GM18502 (cell line): Measurements from ENCODE around the gene IER5L.
A peak's percentile ranks its signal among the peaks of the same experiment; 100 is the strongest.
"Not testable (repeated sequence)": the region's sequence is repeated elsewhere in the genome, so short reads cannot be mapped to it uniquely, and the experiment has no call there.

Experiments
- ATAC-seq: cut with Tn5 transposase; IDR thresholded peaks from one replicate; pipeline ENCODE4 v1.9.1; 2021; ENCODE audit warnings: mild to moderate bottlenecking; ENCODE audit not compliant: unreplicated experiment, poor library complexity

The IER5L gene

DNA sequence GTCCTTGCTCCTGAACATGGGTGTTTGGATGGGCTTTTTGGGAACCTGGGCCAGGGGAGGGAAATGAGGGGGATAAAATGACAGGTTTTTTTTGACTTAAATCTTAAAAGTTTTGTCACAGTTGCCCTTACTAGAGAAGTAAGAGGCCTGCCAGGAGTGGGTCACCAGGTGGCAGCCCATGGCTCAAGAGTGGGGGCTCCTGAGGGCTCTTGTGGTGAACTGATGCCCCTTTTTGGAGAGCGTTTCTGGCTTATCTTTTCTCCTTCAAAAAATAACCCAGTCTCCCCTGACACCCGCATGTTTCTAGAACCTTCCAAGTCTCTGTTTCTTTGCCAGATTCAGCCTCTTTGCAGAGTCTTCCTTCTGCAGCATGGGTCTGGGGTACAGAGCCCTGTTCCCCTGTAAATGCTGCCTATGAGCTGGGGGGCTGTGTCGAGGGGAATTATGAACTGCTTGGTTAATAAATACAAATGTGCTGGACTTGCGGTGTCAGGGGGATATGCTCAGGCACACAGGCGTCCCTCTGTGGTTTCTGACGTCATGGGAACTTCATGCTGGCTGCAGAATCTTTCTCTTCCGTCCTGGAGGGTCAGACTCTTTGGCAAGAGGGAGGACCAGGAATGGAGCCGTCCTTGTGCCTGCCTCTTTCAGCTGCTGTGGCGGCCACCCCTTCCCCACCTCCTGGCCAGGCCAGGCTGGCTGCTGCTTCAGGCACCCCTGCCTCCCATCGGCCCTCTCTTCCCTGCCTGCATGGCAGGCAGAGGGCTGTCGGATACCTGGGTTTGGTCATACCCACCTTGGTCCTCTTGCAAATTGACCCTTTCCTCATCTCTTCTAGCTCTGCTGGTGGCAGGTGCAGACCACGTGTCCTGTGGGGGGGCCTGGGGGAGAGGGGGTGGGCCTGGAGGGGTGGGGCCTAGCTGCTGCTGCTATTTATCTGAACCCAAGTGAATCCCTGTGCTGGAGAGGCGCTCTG lies 36.7 kb downstream of the IER5L start:
- ATAC-seq = no peak

DNA sequence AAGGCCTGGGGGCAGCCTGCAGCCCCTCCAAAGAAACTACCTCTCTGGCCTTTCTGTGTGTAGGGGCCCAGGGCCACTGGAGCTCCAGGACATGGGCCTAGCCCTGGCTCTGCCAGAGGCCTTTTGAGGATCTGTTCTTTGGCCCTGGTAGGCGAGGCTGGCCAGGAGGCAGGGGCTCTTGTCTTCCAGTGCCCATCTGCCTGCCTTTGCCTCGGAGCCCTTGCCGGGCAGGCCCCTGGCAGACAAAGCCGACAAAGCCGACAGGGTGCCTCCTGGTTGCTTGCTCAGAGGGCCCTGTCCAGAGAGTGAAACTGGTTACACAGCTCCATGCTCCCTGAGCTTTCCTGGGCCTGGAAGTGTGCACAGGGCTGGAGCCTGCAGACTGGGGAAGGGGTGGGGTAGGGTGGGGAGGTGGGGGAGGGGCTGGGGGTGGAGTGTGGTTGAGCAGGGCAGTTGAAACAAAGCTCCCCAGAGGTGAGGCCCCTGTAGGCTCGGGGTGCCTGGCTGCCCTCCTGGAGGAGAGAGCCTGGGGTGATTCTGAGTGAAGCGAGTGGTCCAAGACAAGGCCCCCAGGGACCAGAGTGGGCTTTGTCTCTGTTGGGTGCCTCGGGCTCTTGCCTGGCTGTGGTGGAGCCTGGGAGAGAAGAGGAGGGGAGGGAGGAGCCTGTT lies 37.5 kb downstream of the IER5L start:
- ATAC-seq = peak; percentile 20

DNA sequence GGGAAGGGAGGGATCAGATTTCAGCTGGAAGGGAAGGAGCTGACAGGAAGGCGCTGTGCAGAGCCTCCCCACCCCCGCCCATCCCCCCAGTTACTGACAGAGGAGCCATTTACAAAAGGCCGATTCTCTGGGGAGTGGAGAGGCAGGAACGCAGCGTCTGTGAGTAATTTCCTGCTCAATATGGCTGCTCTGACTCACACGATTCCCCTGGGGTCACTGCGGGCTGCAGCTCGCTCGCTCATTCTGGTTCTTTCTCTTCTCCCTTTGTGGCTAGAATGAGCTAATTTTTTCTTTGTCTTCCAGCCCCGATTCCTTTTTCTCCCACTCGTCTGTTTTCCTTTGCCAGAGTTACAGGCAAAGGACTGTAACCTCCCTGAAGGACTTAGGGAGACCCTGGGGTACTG lies 38.1 kb downstream of the IER5L start:
- peak; percentile 70 for ATAC-seq

DNA sequence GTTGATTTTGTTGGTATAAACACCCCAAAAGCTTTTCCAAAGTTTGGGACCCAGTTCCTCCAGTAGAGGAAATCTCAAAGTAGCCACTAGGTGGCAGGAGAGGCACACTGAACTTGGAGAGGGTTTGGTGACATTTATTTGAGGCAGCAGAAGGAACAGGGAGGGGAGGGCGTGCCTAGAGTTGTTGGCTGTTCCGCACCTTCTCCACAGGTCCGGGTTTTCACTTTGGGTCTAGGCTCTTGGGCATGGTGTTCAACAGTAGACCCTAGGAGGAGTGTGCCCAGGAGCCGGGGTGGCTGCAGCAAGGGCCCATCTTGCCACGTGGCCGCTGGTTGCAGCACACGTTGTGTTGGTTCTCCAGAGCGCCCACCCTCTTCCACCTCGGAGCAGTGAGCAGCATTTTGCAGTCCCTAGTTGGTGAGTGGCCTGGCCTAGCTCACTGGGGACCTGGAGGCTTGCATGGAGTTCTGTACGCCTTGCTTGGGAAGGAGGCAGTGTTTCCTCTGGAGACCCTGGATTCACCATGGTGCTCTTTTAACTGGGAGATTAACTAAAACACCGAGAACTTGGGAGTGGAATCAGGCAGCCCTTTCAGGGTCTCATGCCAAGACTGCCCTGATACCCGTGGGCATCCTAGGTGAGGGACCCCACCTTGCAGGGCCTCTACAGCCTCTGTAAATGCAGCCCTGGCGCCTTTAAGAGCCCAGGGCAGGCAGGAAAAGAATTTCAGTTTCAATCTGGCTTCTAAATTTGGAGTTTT lies 38.6 kb downstream of the IER5L start:
- peak; percentile 16 for ATAC-seq

DNA sequence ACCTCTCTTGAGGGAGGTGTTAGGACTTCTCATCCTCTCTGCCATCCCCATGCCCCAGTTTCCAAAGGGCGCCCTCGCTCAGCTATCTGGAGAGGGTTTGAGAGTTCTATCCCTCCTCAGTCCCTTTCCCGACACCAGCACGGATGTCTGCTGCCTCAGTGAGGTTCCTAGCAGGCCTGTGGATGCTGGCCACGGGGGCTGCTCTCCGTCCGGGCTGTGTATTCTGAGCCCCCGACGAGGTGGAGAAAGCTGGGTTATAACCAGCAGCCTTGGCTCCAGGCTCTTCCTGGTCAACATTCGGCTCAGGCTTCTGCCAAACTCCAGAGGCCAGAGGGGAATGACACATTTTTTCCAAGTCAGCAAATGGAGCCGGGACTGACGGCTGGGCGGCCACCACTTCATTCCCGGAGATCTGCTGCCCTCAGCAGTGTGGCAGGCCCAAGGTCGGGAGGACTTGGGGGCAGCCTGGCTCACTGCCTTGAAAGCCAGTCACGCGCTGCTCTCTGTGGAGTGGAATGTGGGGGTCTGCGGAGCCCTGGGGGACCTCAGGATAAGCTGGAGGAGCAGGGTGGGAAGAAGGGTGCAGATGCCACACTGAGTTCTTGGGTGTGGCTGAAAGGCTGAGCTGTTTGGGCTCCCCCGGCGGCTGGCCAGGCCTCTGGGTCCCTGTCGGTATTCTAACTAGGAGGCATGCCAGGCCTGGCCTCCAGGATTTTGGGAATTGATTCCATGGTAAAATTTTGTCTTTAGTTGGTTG lies 39.4 kb downstream of the IER5L start:
- ATAC-seq = no peak

DNA sequence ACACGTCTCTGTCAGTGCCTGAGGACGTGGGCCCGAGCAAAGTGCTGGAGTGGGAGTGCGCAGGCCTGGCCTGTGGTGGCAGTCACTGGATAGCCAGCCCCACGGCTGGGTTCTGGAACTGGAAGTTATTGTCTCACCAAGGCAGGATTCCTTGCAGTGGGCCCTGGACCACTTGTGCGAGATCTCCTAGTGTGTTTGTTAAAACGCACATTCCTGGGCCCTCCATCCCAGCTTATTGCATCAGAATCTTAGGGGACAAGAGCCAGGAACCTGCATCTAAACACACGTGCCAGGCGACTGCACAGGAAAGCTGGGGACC lies 40.0 kb downstream of the IER5L start:
- ATAC-seq = no peak

DNA sequence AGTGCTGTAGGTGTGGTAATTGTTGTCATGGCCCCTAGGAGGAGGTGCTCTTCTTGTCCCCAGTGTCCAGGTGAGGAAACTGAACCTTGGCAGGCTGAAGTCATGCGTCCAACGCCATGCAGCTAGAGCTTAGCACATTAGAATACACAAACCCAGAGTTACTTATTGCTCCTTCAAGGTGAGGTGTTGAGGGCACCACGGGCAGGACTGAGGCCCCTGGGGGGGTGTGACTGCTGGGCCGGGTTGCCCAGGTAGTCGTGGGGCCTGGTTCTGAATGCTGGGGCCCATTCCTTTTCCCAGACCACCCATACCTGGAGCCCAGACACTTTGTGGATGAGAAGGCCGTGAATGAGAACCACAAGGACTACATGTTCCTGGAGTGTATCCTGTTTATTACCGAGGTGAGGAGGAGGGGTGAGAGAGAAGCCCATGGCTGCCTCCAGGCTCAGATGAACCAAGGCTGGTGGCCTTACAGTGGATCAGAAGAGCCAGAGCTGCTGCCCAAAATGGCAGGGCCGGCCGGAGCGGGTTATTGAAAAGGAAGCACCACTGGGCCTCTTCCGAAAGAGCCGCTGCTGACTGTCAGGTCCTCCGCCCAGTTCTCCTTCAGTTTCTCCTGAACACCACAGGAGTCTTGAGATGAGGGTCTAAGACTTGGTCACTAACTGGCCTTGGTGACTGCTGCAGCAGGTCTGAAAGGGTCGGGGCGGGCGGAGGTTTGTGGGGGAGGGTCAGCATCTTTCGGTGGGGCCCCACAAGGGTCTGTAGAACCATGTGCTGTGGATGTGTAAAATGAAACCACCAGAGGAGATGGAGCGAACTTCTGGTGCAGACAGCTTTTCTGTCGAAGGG lies 40.5 kb downstream of the IER5L start:
- no peak for ATAC-seq

DNA sequence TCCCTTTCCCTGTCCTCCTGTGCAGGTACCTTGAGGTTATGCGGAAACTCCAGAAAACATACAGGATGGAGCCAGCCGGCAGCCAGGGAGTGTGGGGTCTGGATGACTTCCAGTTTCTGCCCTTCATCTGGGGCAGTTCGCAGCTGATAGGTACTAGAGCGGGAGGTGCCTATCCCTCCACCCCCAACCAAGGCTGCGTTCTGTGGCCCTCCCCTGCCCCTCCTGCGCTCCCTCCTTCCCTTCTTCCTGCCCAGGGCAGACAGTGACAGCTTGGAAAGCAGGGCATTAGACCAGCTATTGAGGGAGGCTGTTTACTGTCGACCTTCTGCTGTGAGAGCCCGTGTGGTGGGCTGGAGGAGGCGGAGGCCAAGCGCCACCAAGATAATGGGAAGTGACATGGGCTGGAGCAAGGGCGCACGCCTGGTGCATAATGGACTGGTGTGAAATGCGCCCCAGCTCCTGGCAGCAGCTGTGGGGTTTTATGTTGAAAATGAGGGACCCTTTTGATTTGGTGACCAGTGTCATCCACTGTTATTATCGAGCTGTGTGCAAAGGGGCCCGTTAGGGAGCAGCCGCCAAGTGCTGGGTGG lies 41.5 kb downstream of the IER5L start:
- no peak for ATAC-seq

DNA sequence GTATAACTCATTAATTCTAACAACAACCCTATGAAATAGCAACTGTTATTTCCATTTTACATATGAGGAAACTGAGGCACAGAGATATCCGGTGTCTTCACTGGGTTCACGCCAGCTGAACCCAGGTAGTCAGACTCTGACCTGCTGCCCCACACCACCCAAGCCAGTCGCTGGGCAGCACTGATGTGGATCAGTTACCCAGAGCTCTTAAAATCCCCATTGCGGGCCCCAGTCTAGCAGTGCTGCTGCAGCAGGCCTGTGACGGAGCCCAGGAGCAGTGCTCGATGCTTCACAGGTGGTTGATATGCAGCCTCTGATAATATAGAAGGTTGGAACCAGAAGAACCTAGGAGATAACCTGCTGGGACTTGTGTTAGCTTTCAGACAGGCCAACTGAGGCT lies 42.6 kb downstream of the IER5L start:
- no peak for ATAC-seq

DNA sequence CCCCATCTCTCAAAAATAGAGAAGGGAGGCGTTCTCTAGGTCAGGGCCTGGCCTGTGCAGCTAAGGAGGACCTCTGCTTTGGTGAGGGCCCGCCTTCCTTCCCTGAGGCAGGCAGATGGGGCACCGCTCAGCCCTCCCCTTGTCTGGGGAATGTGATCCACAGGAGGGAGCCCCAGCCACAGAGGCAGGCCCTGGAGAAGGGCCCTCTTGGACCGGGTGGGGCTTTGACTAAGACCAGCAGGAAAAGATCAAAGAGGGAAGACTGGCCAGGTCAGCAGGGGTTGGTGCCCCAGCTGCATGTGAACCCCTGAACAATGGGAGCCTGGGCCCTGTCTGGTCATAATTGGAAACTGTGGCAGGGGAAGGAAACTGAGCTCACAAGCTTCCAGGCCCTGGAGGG lies 45.0 kb downstream of the IER5L start:
- no peak for ATAC-seq

DNA sequence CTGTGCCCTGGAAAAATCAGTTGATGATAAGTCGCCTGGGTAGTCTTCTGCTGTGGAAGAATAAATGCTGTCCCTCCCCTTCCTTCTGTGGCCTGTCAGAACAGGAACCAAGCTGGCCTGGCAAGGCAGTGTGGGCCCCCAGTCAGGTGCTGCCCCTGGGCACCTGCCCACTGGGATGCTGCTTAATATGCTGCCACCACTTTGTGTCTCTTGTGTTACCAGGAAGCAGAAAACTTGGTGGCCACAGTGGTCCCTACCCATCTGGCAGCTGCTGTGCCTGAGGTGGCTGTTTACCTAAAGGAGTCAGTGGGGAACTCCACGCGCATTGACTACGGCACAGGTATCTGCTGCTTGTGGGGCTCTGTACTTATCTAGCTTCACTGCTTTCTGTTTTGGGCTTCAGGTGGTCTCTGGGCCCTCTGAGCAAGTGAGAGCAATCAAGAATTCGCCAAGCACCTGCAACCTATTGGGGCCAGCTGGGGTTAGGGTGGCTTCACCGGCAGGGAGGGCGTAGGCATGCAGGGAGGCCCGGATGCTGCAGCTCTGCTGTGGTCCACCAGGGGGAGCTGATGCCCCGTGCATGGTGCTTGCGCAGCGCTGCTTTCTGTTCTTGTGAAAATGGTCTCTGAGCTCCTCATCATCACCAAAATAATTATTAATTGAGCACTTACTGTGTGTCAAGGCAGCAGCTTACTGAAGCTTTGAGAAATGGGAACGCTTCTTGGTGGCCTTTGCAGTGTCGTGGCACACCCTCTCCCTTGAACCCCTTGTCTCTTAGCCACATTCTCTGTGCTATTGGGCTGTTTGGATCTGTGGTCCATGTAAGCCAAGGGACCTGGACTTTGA lies 46.5 kb downstream of the IER5L start:
- peak; percentile 71 for ATAC-seq

DNA sequence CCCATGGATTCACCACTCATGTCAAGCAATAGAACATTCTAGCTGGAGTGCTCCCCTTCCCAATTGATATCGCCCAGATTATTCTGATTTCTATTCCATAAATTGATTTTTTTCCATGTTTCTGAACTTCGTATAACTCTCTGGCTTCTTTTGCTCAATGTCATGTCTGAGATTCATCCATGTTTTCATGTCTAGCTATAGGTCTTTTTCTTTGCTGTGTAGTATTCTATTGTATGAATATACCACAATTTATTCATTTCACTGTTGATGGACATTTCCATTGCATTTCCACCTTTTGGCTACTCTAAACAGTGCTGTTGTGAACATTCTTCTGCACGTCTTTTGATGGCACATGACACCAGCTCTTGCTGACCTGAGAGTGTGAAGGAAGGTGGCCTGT lies 47.3 kb downstream of the IER5L start:
- no peak for ATAC-seq

DNA sequence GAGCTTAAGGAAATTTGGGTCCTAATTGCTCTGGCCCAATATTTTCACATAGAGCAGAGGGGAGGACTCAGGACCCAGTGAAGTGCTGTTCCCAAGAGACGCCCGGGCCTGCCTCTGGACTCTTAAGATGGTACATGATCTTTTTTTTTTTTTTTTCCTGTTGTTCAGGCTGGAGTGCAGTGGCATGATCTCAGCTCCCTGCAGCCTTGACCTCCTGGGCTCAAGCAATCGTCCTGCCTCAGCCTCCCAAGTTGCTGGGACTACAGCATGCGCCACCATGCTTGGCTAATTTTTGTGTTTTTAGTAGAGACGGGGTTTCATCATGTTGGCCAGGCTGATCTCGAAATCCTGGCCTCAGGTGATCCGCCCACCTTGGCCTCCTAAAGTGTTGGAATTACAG lies 47.8 kb downstream of the IER5L start:
- ATAC-seq = not testable (repeated sequence)

DNA sequence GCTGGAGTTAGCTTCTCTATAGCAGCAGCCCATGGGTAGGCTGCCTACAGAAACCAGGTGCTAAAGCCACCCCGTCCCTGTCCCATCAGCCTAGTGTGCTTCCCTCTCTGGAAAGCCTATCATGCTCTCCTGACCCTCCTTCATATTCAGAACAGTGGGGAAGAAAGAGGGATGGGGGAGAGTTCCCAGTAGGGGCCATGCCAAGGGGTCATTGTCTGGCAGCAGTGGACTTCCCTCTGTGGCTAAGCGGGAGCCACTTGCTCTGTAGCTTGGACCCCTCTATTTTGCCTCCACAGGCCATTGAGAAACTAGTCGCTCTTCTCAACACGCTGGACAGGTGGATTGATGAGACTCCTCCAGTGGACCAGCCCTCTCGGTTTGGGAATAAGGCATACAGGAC lies 49.4 kb downstream of the IER5L start:
- no peak for ATAC-seq

DNA sequence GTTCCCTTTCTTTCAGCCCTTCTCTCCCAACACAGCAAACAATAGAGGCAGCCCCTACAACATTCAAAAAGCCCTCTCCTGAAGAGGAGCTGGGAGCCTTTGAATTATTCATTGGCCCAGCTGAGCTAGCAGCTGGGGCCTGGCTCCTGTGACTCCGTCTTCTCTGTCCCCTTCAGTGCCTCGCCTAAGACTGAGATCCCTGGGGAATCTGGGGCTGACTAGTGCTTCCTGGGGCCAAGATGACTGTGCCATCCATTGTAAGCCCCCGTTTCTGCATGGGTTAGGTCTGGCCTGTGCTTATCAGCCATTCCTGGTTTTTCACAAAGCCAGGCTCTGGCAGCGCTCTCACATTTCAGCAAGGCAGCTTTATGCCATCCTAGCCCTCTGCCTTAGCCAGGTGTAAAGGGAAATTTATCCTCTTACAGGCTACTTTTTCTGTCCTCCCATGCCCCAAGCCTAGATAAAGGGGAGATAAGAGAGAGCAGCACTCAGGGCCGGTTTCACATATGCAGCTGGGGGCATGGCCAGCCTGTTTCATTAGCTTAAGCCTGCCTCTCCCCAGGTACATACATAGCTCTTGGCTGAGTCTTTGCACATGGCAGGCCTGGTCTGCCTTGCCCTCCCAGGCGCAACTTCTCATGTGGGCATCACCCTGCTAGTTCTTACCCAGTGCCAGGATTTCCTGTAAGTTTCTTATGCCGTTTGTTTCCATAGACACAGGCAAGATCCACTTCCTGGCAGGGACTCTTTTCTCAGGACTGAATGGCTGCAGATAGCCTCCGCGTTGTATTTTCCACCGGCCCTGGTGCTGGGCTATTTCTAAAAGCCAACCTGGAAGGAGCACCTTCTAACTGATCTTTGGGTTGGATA lies 51.1 kb downstream of the IER5L start:
- ATAC-seq = no peak
